GM12872 (cell line): ENCODE measurements around the gene TTBK1.

ENCODE experiments used
- CTCF ChIP-seq: IDR thresholded peaks from 3 replicates; pipeline ENCODE4 v1.5.1; 2011; ENCODE audit warnings: low read depth, mild to moderate bottlenecking, low read length, moderate library complexity; ENCODE audit not compliant: insufficient read depth

The TTBK1 gene

GRCh38 chr6:43294536-43294935, 51.3 kb downstream of the TTBK1 start:
- TF ChIP-seq CTCF, result no peak

- no peak for TF ChIP-seq CTCF
Observed at GRCh38 chr6:43295456-43295855, 52.2 kb downstream of the TTBK1 start.

- no peak for TF ChIP-seq CTCF
Observed at GRCh38 chr6:43296780-43297497, 53.7 kb downstream of the TTBK1 start.

- no peak for TF ChIP-seq CTCF
Observed at GRCh38 chr6:43297644-43298564, 54.6 kb downstream of the TTBK1 start, which contains the start of gene SLC22A7. Gene SLC22A7, plus strand, starts transcription at chr6:43298260. Its CDS starts 99 bp downstream, at chr6:43298359.

- no peak for TF ChIP-seq CTCF
Observed at GRCh38 chr6:43298565-43299337, 55.5 kb downstream of the TTBK1 start.

GRCh38 chr6:43299338-43300293, 56.3 kb downstream of the TTBK1 start:
- TF ChIP-seq CTCF, result no peak
